Trophoblast cell (in vitro differentiated cells and primary cell): Measurements from ENCODE around the gene GLIS2.

Experiments
- DNase-seq, 2 donors: peaks; one replicate each; pipeline ENCODE4 v3.0.0-alpha.2; 2016
- H2AFZ ChIP-seq: 2 replicates; pipeline ENCODE4 v1.6.1; 2013; ENCODE audit warnings: low read length, moderate library complexity, mild to moderate bottlenecking; ENCODE audit not compliant: insufficient read depth, poor library complexity
- H2AK5ac ChIP-seq: 2 replicates; pipeline ENCODE4 v1.6.1; 2013; ENCODE audit warnings: mild to moderate bottlenecking, low read length
- H2BK120ac ChIP-seq: 2 replicates; pipeline ENCODE4 v1.6.1; 2013; ENCODE audit warnings: low read length, mild to moderate bottlenecking, moderate library complexity; ENCODE audit not compliant: insufficient read depth, poor library complexity
- H2BK12ac ChIP-seq: 2 replicates; pipeline ENCODE4 v1.6.1; 2013; ENCODE audit warnings: mild to moderate bottlenecking, low read length, moderate library complexity
- H2BK5ac ChIP-seq: 2 replicates; pipeline ENCODE4 v1.6.1; 2013; ENCODE audit warnings: low read length, low read depth, moderate library complexity, mild to moderate bottlenecking; ENCODE audit not compliant: poor library complexity
- H3K14ac ChIP-seq: 2 replicates; pipeline ENCODE4 v1.6.1; 2013; ENCODE audit warnings: mild to moderate bottlenecking, low read length
- H3K18ac ChIP-seq: 2 replicates; pipeline ENCODE4 v1.6.1; 2013; ENCODE audit warnings: mild to moderate bottlenecking, low read length
- H3K23ac ChIP-seq: 2 replicates; pipeline ENCODE4 v1.6.1; 2013; ENCODE audit warnings: low read length
- H3K27ac ChIP-seq: 2 replicates; pipeline ENCODE4 v1.5.1; 2013; ENCODE audit warnings: low read depth, mild to moderate bottlenecking, inconsistent platforms, low read length, moderate library complexity
- H3K27me3 ChIP-seq: 2 replicates; pipeline ENCODE4 v1.6.1; 2013; ENCODE audit warnings: inconsistent platforms, mild to moderate bottlenecking, low read length, moderate library complexity; ENCODE audit not compliant: insufficient read depth
- H3K36me3 ChIP-seq, 2 experiments: 1 replicate in 1 of 2; 2 replicates in 1 of 2; pipeline ENCODE4 v1.6.1; 2013; ENCODE audit warnings: low read length in 2 of 2, mild to moderate bottlenecking in 2 of 2, moderate library complexity in 1 of 2; ENCODE audit not compliant: insufficient read depth in 2 of 2, control insufficient read depth in 1 of 2
- H3K4ac ChIP-seq: 2 replicates; pipeline ENCODE4 v1.6.1; 2013; ENCODE audit warnings: low read depth, mild to moderate bottlenecking, low read length, moderate library complexity
- H3K4me1 ChIP-seq, 2 experiments: 1 replicate in 1 of 2; 2 replicates in 1 of 2; pipeline ENCODE4 v1.6.1; 2013; ENCODE audit warnings: low read length in 2 of 2, mild to moderate bottlenecking in 2 of 2, moderate library complexity in 1 of 2; ENCODE audit not compliant: insufficient read depth in 2 of 2, control insufficient read depth in 1 of 2
- H3K4me2 ChIP-seq: 2 replicates; pipeline ENCODE4 v1.6.1; 2013; ENCODE audit warnings: inconsistent platforms, mild to moderate bottlenecking, low read length, moderate library complexity
- H3K4me3 ChIP-seq: 2 replicates; pipeline ENCODE4 v1.5.1; 2013; ENCODE audit warnings: mild to moderate bottlenecking, low read depth, low read length, inconsistent platforms
- H3K79me1 ChIP-seq: one replicate; pipeline ENCODE4 v1.6.1; 2013; ENCODE audit warnings: low read length
- H3K79me2 ChIP-seq: 2 replicates; pipeline ENCODE4 v1.6.1; 2013; ENCODE audit warnings: low read length, mild to moderate bottlenecking; ENCODE audit not compliant: control insufficient read depth, insufficient read depth, poor library complexity
- H3K9ac ChIP-seq: 2 replicates; pipeline ENCODE4 v1.6.1; 2013; ENCODE audit warnings: mild to moderate bottlenecking, low read length
- H3K9me3 ChIP-seq: 2 replicates; pipeline ENCODE4 v1.6.1; 2013; ENCODE audit warnings: low read depth, mild to moderate bottlenecking, control low read depth, inconsistent platforms, low read length; ENCODE audit not compliant: insufficient read depth
- H4K12ac ChIP-seq: 2 replicates; pipeline ENCODE4 v1.6.1; 2013; ENCODE audit warnings: low read depth, mild to moderate bottlenecking, low read length, moderate library complexity
- H4K8ac ChIP-seq: 2 replicates; pipeline ENCODE4 v1.6.1; 2013; ENCODE audit warnings: low read depth, mild to moderate bottlenecking, low read length, moderate library complexity
- H4K91ac ChIP-seq: one replicate; pipeline ENCODE4 v1.6.1; 2013; ENCODE audit warnings: low read depth, mild to moderate bottlenecking, low read length, moderate library complexity
- WGBS: extraction: QIAGEN DNeasy Blood & Tissue Kit; methylation state at CpG from one replicate; pipeline ENCODE4 v1.1.7; 2013; ENCODE audit warnings: missing lambda C conversion rate; ENCODE audit not compliant: insufficient read length, insufficient coverage; ENCODE audit errors: extremely low coverage; 5-methylcytosine and 5-hydroxymethylcytosine counted together

GLIS2 gene

GRCh38 chr16:4384509-4384942, 68.7 kb downstream of the GLIS2 start:
- H3K4me1 ChIP-seq: peaks cover 43 to 50% of the 10 kb centered on the region in 2 experiments
- no peak overlapping the region for H2AFZ ChIP-seq
- H3K4me3 ChIP-seq: no peak overlapping the region
- no peak overlapping the region for H2BK12ac ChIP-seq
- no peak overlapping the region for H3K14ac ChIP-seq
- no peak overlapping the region for H4K12ac ChIP-seq
- no peak for DNase-seq
- H4K91ac ChIP-seq: no peak overlapping the region
- H3K79me1 ChIP-seq: peaks cover 31% of the 10 kb centered on the region
- H3K9ac ChIP-seq: no peak overlapping the region
- H3K4ac ChIP-seq: no peak overlapping the region
- peaks cover 15% of the 10 kb centered on the region for H3K79me2 ChIP-seq
- H2BK5ac ChIP-seq: no peak overlapping the region
- H4K8ac ChIP-seq: no peak overlapping the region
- peak overlapping the region; percentile 9 for H3K27ac ChIP-seq
- H2BK120ac ChIP-seq: no peak overlapping the region
- H3K18ac ChIP-seq: peak overlapping the region; percentile 19
- H3K36me3 ChIP-seq: peaks cover 35 to 38% of the 10 kb centered on the region in 2 experiments
- peaks cover 4% of the 10 kb centered on the region for H3K9me3 ChIP-seq
- H3K4me2 ChIP-seq: no peak overlapping the region
- no peak overlapping the region for H3K23ac ChIP-seq
- no peak overlapping the region for H2AK5ac ChIP-seq
- H3K27me3 ChIP-seq: no peaks in the 10 kb centered on the region
- WGBS: no CpG with 5 or more reads among the region's 20 CpGs

- H2AK5ac ChIP-seq: peak overlapping the region; percentile 52
- no peak overlapping the region for H3K9ac ChIP-seq
- no peak for DNase-seq
- no peak overlapping the region for H3K4me2 ChIP-seq
- peak overlapping the region; percentile 3 for H2BK120ac ChIP-seq
- peaks cover 35 to 38% of the 10 kb centered on the region in 2 experiments for H3K36me3 ChIP-seq
- H3K79me2 ChIP-seq: peaks cover 15% of the 10 kb centered on the region
- no peak overlapping the region for H2AFZ ChIP-seq
- no peak overlapping the region for H3K4ac ChIP-seq
- H3K9me3 ChIP-seq: peaks cover 4% of the 10 kb centered on the region
- no peak overlapping the region for H3K23ac ChIP-seq
- H2BK5ac ChIP-seq: no peak overlapping the region
- H3K27ac ChIP-seq: no peak overlapping the region
- no peak overlapping the region for H3K14ac ChIP-seq
- WGBS: no CpG with 5 or more reads among the region's 20 CpGs
- peak overlapping the region; percentile 99 for H4K91ac ChIP-seq
- peaks cover 44 to 50% of the 10 kb centered on the region in 2 experiments for H3K4me1 ChIP-seq
- H4K8ac ChIP-seq: no peak overlapping the region
- no peak overlapping the region for H3K4me3 ChIP-seq
- H4K12ac ChIP-seq: no peak overlapping the region
- peaks cover 33% of the 10 kb centered on the region for H3K79me1 ChIP-seq
- peak overlapping the region; percentile 18 for H3K18ac ChIP-seq
- H3K27me3 ChIP-seq: no peaks in the 10 kb centered on the region
- H2BK12ac ChIP-seq: peak overlapping the region; percentile 2
Measured at GRCh38 chr16:4385066-4385788, 69.4 kb downstream of the GLIS2 start.

GRCh38 chr16:4385789-4386450, 70.1 kb downstream of the GLIS2 start:
- Histone ChIP-seq H3K36me3 (peaks cover 32 to 33% of the 10 kb centered on the region in 2 experiments), H3K79me1 (peaks cover 33% of the 10 kb centered on the region), H3K4me2 (no peak overlapping the region), H3K14ac (no peak overlapping the region), H2BK120ac (peak overlapping the region; percentile 77), H3K18ac (peak overlapping the region; percentile 19), H2AFZ (no peak overlapping the region), H3K4ac (peak overlapping the region; percentile 0), H3K23ac (no peak overlapping the region), H3K9me3 (peaks cover 4% of the 10 kb centered on the region), H2AK5ac (peak overlapping the region; percentile 52), H3K4me1 (peaks cover 41 to 49% of the 10 kb centered on the region in 2 experiments), H3K9ac (no peak overlapping the region), H3K79me2 (peaks cover 15% of the 10 kb centered on the region), H2BK12ac (peak overlapping the region; percentile 84), H3K4me3 (no peak overlapping the region), H4K12ac (no peak overlapping the region), H3K27me3 (no peaks in the 10 kb centered on the region), H4K8ac (no peak overlapping the region), H2BK5ac (no peak overlapping the region), H4K91ac (peak overlapping the region; percentile 99), H3K27ac (no peak overlapping the region)
- no CpG with 5 or more reads among the region's 11 CpGs for WGBS
- no peak for DNase-seq

GRCh38 chr16:4386451-4386805, 70.6 kb downstream of the GLIS2 start:
- H2BK120ac ChIP-seq: peak overlapping the region; percentile 77
- peaks cover 4% of the 10 kb centered on the region for H3K9me3 ChIP-seq
- no peak overlapping the region for H3K4me3 ChIP-seq
- no peaks in the 10 kb centered on the region for H3K27me3 ChIP-seq
- H3K23ac ChIP-seq: no peak overlapping the region
- H4K91ac ChIP-seq: peak overlapping the region; percentile 99
- H3K79me2 ChIP-seq: peaks cover 15% of the 10 kb centered on the region
- peak overlapping the region; percentile 82 for H2AK5ac ChIP-seq
- H3K36me3 ChIP-seq: peaks cover 27% of the 10 kb centered on the region in 2 experiments
- peak overlapping the region; percentile 84 for H2BK12ac ChIP-seq
- peak in 1 of 2 donors; percentile 59 for DNase-seq
- no CpG with 5 or more reads among the region's 8 CpGs for WGBS
- peaks cover 41 to 50% of the 10 kb centered on the region in 2 experiments for H3K4me1 ChIP-seq
- peaks cover 34% of the 10 kb centered on the region for H3K79me1 ChIP-seq
- no peak overlapping the region for H3K9ac ChIP-seq
- no peak overlapping the region for H3K4me2 ChIP-seq
- peak overlapping the region; percentile 89 for H3K14ac ChIP-seq
- no peak overlapping the region for H3K27ac ChIP-seq
- H4K12ac ChIP-seq: no peak overlapping the region
- no peak overlapping the region for H2AFZ ChIP-seq
- peak overlapping the region; percentile 9 for H3K4ac ChIP-seq
- H4K8ac ChIP-seq: peak overlapping the region; percentile 78
- peak overlapping the region; percentile 71 for H2BK5ac ChIP-seq
- peak overlapping the region; percentile 19 for H3K18ac ChIP-seq
